Measurements from ENCODE around the gene TXLNG.

Gene TXLNG

GRCh38 chrX:16892504-16893362, 106.5 kb downstream of the TXLNG start:
- Histone ChIP-seq H3K27me3 (ENCODE audit: insufficient read depth, low read length, poor library complexity) (no peaks in the 10 kb centered on the region), H3K4me3 (ENCODE audit: low read depth in 1 of 2, low read length in 2 of 2) (no peak overlapping the region), H3K79me2 (ENCODE audit: insufficient read depth, low read length) (no peaks in the 10 kb centered on the region), H3K9ac (ENCODE audit: low read depth, low read length) (no peak overlapping the region), H4K20me1 (ENCODE audit: insufficient read depth, low read length) (no peaks in the 10 kb centered on the region), H3K4me1 (ENCODE audit: insufficient read depth, low read length) (peaks cover 6% of the 10 kb centered on the region), H3K36me3 (ENCODE audit: insufficient read depth, low read length) (no peaks in the 10 kb centered on the region), H3K9me3 (ENCODE audit: insufficient read depth, low read length, severe bottlenecking) (no peaks in the 10 kb centered on the region), H3K27ac (ENCODE audit: low read length) (no peak overlapping the region), H2AFZ (ENCODE audit: low read depth, low read length) (peak overlapping the region; percentile 28), H3K4me2 (ENCODE audit: insufficient read depth, low read length) (peak overlapping the region; percentile 51)
- TF ChIP-seq CTCF (IDR thresholded peaks at IDR 0.05; ENCODE audit: borderline replicate concordance, extremely low read depth, low read length, poor library complexity, severe bottlenecking) (peak; percentile 89), EZH2 (IDR thresholded peaks at IDR 0.05; ENCODE audit: borderline replicate concordance, low read depth, low read length, severe bottlenecking) (no peak)
- peak; percentile 97 for ATAC-seq (ENCODE audit: insufficient read depth, low read depth)
- DNase-seq = peak; percentile 69

Measured in DND-41 (cell line).